ENCODE measurements around the gene TOP1. TPM values are rescaled to one million over a fixed set of nuclear protein-coding genes. Genes with fewer than 3 reads are reported as not detected.

TOP1 gene
- total RNA-seq, 1 donor from 2014 or later: 58.9 TPM

DNA sequence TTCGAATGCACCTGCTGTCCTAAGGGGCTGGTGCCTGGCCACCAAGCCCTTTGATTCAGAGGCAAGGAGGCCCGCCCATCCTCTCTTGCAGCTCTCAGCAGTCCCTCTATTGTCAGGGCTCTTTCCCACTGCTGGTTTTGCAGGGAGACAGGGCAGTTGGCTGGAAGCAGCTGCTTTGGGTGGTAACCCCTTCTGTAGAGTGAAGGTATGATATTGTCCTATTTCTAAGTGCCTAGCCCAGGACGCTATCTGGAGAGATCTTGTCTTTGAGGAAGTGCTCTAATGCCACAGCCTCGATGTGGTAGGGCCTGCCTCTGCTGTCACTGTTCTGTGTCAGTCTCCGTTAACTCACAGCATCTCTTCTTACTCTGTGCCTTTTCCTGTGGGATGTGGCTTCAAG, 114.3 kb downstream of the TOP1 start:
- Mint-ChIP-seq H3K27ac (no peak overlapping the region), H3K27me3 (ENCODE audit: insufficient read depth, low read depth) (no peaks in the 10 kb centered on the region), H3K4me1 (peaks cover 55% of the 10 kb centered on the region), H3K9me3 (no peaks in the 10 kb centered on the region), H3K4me3 (no peak overlapping the region), H3K36me3 (peaks cover 44% of the 10 kb centered on the region)
- H3F3A ChIP-seq (ENCODE audit: low read depth): no peaks in the 10 kb centered on the region
- H3K4me3 ChIP-seq: no peak overlapping the region
- no peak overlapping the region for H2AFZ ChIP-seq (replicated peaks)
- peaks cover 100% of the 10 kb centered on the region for H3K79me2 ChIP-seq (ENCODE audit: low read depth)
- TF ChIP-seq EZH2phosphoT487 (IDR thresholded peaks at IDR 0.05) (no peak), EZH2 (IDR thresholded peaks at IDR 0.05) (no peak), CTCF (IDR thresholded peaks at IDR 0.05) (no peak)
- peaks cover 42% of the 10 kb centered on the region for H3K4me1 ChIP-seq
- DNase-seq (ENCODE audit: low spot score): no peak
- peak overlapping the region; percentile 17 for H3K9ac ChIP-seq
- H3K9me3 ChIP-seq (ENCODE audit: low read depth): no peaks in the 10 kb centered on the region
- no peaks in the 10 kb centered on the region for H3K27me3 ChIP-seq
- no peaks in the 10 kb centered on the region for H3K36me3 ChIP-seq
- H3K27ac ChIP-seq: no peak overlapping the region
- H4K20me1 ChIP-seq (ENCODE audit: low read depth): peaks cover 100% of the 10 kb centered on the region
- H3K4me2 ChIP-seq: peak overlapping the region; percentile 24

GRCh38 chr20:41143354-41143753, 114.7 kb downstream of the TOP1 start:
- TF ChIP-seq CTCF (IDR thresholded peaks at IDR 0.05) (no peak), EZH2 (IDR thresholded peaks at IDR 0.05) (no peak), EZH2phosphoT487 (IDR thresholded peaks at IDR 0.05) (no peak)
- DNase-seq (ENCODE audit: low spot score): no peak
- peaks cover 55% of the 10 kb centered on the region for H3K4me1 Mint-ChIP-seq
- Histone ChIP-seq H3K36me3 (no peaks in the 10 kb centered on the region), H3K4me2 (peak overlapping the region; percentile 13), H3K79me2 (ENCODE audit: low read depth) (peaks cover 100% of the 10 kb centered on the region), H3K27ac (no peak overlapping the region), H3K9ac (no peak overlapping the region), H4K20me1 (ENCODE audit: low read depth) (peaks cover 100% of the 10 kb centered on the region), H3K4me1 (peaks cover 42% of the 10 kb centered on the region), H3K4me3 (no peak overlapping the region), H2AFZ (replicated peaks) (no peak overlapping the region), H3K9me3 (ENCODE audit: low read depth) (no peaks in the 10 kb centered on the region), H3K27me3 (no peaks in the 10 kb centered on the region), H3F3A (ENCODE audit: low read depth) (no peaks in the 10 kb centered on the region)
- no peaks in the 10 kb centered on the region for H3K9me3 Mint-ChIP-seq
- no peak overlapping the region for H3K4me3 Mint-ChIP-seq
- no peaks in the 10 kb centered on the region for H3K27me3 Mint-ChIP-seq (ENCODE audit: insufficient read depth, low read depth)
- H3K27ac Mint-ChIP-seq: no peak overlapping the region
- peaks cover 44% of the 10 kb centered on the region for H3K36me3 Mint-ChIP-seq

- H3K9ac ChIP-seq: no peak overlapping the region
- H3K27me3 ChIP-seq: no peaks in the 10 kb centered on the region
- Mint-ChIP-seq H3K27me3 (ENCODE audit: insufficient read depth, low read depth) (no peaks in the 10 kb centered on the region), H3K9me3 (no peaks in the 10 kb centered on the region), H3K27ac (peak overlapping the region; percentile 14), H3K36me3 (peaks cover 42% of the 10 kb centered on the region), H3K4me3 (no peak overlapping the region), H3K4me1 (peaks cover 38% of the 10 kb centered on the region)
- no peak for DNase-seq (ENCODE audit: low spot score)
- H3F3A ChIP-seq (ENCODE audit: low read depth): no peaks in the 10 kb centered on the region
- H3K79me2 ChIP-seq (ENCODE audit: low read depth): peaks cover 100% of the 10 kb centered on the region
- no peak overlapping the region for H3K27ac ChIP-seq
- no peaks in the 10 kb centered on the region for H3K36me3 ChIP-seq
- peaks cover 100% of the 10 kb centered on the region for H4K20me1 ChIP-seq (ENCODE audit: low read depth)
- peaks cover 24% of the 10 kb centered on the region for H3K4me1 ChIP-seq
- H3K9me3 ChIP-seq (ENCODE audit: low read depth): no peaks in the 10 kb centered on the region
- no peak for TF ChIP-seq CTCF (IDR thresholded peaks at IDR 0.05)
- no peak for TF ChIP-seq EZH2 (IDR thresholded peaks at IDR 0.05)
- TF ChIP-seq EZH2phosphoT487 (IDR thresholded peaks at IDR 0.05): no peak
- H3K4me2 ChIP-seq: no peak overlapping the region
- no peak overlapping the region for H2AFZ ChIP-seq (replicated peaks)
- no peak overlapping the region for H3K4me3 ChIP-seq
Measured at GRCh38 chr20:41145317-41145716, 116.7 kb downstream of the TOP1 start.

Measured in neural progenitor cell (in vitro differentiated cells).